ENCODE results near the gene SUGCT.
"Not testable (repeated sequence)": the region's sequence is repeated elsewhere in the genome, so short reads cannot be mapped to it uniquely, and the experiment has no call there.

SUGCT gene

GRCh38 chr7:40134428-40135316 lies at the start of gene SUGCT, which contains the start of gene MPLKIP:
SUGCT (plus strand) TSS chr7:40135005.
MPLKIP (minus strand) TSS chr7:40134622; CDS start chr7:40134567, 55 bp downstream.
- DNase-seq: peak; percentile 84

GRCh38 chr7:40092182-40092581 lies 42.6 kb upstream of the SUGCT start:
- DNase-seq: no peak

GRCh38 chr7:40093631-40094350 lies 41.0 kb upstream of the SUGCT start:
- no peak for DNase-seq

- no peak for DNase-seq
Measured at GRCh38 chr7:40095230-40095629, 39.6 kb upstream of the SUGCT start.

- no peak for DNase-seq
Measured at GRCh38 chr7:40095695-40096327, 39.0 kb upstream of the SUGCT start.

- no peak for DNase-seq
Measured at GRCh38 chr7:40097728-40098127, 37.1 kb upstream of the SUGCT start.

GRCh38 chr7:40098810-40099209 lies 36.0 kb upstream of the SUGCT start:
- DNase-seq: no peak

- DNase-seq: no peak
Measured at GRCh38 chr7:40099837-40100236, 35.0 kb upstream of the SUGCT start.

- no peak for DNase-seq
Measured at GRCh38 chr7:40101201-40101600, 33.6 kb upstream of the SUGCT start.

GRCh38 chr7:40102897-40103296 lies 31.9 kb upstream of the SUGCT start:
- no peak for DNase-seq

GRCh38 chr7:40105879-40106473 lies 28.8 kb upstream of the SUGCT start:
- DNase-seq: peak; percentile 38

GRCh38 chr7:40115936-40116335 lies 18.9 kb upstream of the SUGCT start:
- no peak for DNase-seq

- not testable (repeated sequence) for DNase-seq
Measured at GRCh38 chr7:40117199-40117598, 17.6 kb upstream of the SUGCT start.

- peak; percentile 39 for DNase-seq
Measured at GRCh38 chr7:40118201-40118600, 16.6 kb upstream of the SUGCT start.

- no peak for DNase-seq
Measured at GRCh38 chr7:40120020-40120419, 14.8 kb upstream of the SUGCT start.

GRCh38 chr7:40122100-40122939 lies 12.5 kb upstream of the SUGCT start:
- DNase-seq: not testable (repeated sequence)

- DNase-seq: no peak
Measured at GRCh38 chr7:40122940-40123254, 11.9 kb upstream of the SUGCT start.

- peak; percentile 36 for DNase-seq
Measured at GRCh38 chr7:40133561-40134427, 1.0 kb upstream of the SUGCT start.

GRCh38 chr7:40135317-40135610 lies 459 bp downstream of the SUGCT start:
- no peak for DNase-seq

- no peak for DNase-seq
Measured at GRCh38 chr7:40137563-40137962, 2.8 kb downstream of the SUGCT start.

GRCh38 chr7:40138973-40139372 lies 4.2 kb downstream of the SUGCT start:
- DNase-seq: no peak

All from inflammatory macrophage treated with lipopolysaccharide for 4 hours (primary cell).